Measurements from ENCODE around the gene RB1. TPM values are rescaled to one million over a fixed set of nuclear protein-coding genes. Genes with fewer than 3 reads are reported as not detected.

Gene RB1
- total RNA-seq, 1 experiment from 2014 or later, result 18.8 TPM

DNA sequence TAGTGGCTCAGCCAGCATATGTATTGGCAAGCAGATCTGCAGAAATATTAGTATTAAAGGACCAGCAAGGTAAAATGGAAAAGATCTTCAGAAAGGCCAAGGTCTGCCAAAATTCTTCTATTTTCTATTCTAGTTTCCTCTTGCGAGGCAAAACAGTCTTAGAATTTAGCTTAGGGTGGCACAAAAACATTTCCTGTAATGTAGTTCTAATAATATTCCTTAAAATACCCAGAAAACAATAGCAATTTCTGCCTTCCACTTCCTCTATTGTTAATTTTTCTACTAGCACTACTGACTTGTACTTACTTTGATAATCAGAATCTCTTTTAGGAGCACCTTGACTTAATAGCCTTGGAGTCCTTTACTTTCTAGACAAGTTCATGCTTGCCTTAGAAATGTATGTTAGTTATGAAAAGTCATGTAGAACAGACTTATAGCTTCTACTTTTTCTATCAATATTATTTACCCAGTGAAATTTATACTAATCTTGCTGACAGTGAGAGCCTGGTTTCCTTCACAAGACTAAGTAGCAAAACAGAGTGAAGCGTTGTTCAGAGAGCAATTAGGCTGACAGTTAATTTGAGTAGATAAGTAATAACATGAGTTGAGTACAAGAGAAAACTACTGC is 133.2 kb downstream of the RB1 start:
- H3K9me3 Mint-ChIP-seq, result no peaks in the 10 kb centered on the region
- no peak overlapping the region for H3K27ac Mint-ChIP-seq
- no peaks in the 10 kb centered on the region for H3K27me3 Mint-ChIP-seq (ENCODE audit: low read depth)
- DNase-seq (ENCODE audit: low spot score) (no peak), ATAC-seq (no peak)
- no peaks in the 10 kb centered on the region for H3K36me3 Mint-ChIP-seq
- ChIA-PET CTCF (no interaction called here), POLR2A (no interaction called here)
- no peak overlapping the region for H3K4me3 Mint-ChIP-seq
- peaks cover 3% of the 10 kb centered on the region; the same call in 1 of the 2 replicates for H3K4me1 Mint-ChIP-seq
- TF ChIP-seq ZNF138 (CRISPR knock-in tag; conservative IDR thresholded peaks at IDR 0.05) (no peak), ZNF423 (CRISPR knock-in tag; IDR thresholded peaks at IDR 0.05) (no peak), ZBTB21 (CRISPR knock-in tag; IDR thresholded peaks at IDR 0.05; ENCODE audit: borderline replicate concordance) (no peak), FOXJ3 (CRISPR knock-in tag; IDR thresholded peaks at IDR 0.05; ENCODE audit: borderline replicate concordance) (no peak), EMX1 (CRISPR knock-in tag; IDR thresholded peaks at IDR 0.05) (no peak), OVOL2 (CRISPR knock-in tag; IDR thresholded peaks at IDR 0.05; ENCODE audit: borderline replicate concordance) (no peak), ZBTB43 (CRISPR knock-in tag; IDR thresholded peaks at IDR 0.05) (no peak), KAT7 (CRISPR knock-in tag; IDR thresholded peaks at IDR 0.05; ENCODE audit: borderline replicate concordance) (no peak), RELA (CRISPR knock-in tag; IDR thresholded peaks at IDR 0.05; ENCODE audit: borderline replicate concordance) (no peak), NFE2L1 (CRISPR knock-in tag; IDR thresholded peaks at IDR 0.05) (no peak)
- TF ChIP-seq, protein P1, sequence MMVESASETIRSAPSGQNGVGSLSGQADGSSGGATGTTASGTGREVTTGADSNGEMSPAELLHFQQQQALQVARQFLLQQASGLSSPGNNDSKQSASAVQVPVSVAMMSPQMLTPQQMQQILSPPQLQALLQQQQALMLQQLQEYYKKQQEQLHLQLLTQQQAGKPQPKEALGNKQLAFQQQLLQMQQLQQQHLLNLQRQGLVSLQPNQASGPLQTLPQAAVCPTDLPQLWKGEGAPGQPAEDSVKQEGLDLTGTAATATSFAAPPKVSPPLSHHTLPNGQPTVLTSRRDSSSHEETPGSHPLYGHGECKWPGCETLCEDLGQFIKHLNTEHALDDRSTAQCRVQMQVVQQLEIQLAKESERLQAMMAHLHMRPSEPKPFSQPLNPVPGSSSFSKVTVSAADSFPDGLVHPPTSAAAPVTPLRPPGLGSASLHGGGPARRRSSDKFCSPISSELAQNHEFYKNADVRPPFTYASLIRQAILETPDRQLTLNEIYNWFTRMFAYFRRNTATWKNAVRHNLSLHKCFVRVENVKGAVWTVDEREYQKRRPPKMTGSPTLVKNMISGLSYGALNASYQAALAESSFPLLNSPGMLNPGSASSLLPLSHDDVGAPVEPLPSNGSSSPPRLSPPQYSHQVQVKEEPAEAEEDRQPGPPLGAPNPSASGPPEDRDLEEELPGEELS (CRISPR knock-in tag; IDR thresholded peaks at IDR 0.05), result no peak
- TF ChIP-seq, protein P2, sequence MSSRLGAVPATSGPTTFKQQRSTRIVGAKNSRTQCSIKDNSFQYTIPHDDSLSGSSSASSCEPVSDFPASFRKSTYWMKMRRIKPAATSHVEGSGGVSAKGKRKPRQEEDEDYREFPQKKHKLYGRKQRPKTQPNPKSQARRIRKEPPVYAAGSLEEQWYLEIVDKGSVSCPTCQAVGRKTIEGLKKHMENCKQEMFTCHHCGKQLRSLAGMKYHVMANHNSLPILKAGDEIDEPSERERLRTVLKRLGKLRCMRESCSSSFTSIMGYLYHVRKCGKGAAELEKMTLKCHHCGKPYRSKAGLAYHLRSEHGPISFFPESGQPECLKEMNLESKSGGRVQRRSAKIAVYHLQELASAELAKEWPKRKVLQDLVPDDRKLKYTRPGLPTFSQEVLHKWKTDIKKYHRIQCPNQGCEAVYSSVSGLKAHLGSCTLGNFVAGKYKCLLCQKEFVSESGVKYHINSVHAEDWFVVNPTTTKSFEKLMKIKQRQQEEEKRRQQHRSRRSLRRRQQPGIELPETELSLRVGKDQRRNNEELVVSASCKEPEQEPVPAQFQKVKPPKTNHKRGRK (CRISPR knock-in tag; IDR thresholded peaks at IDR 0.05; ENCODE audit: borderline replicate concordance), result no peak
- TF ChIP-seq, protein P3, sequence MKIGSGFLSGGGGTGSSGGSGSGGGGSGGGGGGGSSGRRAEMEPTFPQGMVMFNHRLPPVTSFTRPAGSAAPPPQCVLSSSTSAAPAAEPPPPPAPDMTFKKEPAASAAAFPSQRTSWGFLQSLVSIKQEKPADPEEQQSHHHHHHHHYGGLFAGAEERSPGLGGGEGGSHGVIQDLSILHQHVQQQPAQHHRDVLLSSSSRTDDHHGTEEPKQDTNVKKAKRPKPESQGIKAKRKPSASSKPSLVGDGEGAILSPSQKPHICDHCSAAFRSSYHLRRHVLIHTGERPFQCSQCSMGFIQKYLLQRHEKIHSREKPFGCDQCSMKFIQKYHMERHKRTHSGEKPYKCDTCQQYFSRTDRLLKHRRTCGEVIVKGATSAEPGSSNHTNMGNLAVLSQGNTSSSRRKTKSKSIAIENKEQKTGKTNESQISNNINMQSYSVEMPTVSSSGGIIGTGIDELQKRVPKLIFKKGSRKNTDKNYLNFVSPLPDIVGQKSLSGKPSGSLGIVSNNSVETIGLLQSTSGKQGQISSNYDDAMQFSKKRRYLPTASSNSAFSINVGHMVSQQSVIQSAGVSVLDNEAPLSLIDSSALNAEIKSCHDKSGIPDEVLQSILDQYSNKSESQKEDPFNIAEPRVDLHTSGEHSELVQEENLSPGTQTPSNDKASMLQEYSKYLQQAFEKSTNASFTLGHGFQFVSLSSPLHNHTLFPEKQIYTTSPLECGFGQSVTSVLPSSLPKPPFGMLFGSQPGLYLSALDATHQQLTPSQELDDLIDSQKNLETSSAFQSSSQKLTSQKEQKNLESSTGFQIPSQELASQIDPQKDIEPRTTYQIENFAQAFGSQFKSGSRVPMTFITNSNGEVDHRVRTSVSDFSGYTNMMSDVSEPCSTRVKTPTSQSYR (CRISPR knock-in tag; IDR thresholded peaks at IDR 0.05), result no peak

GRCh38 chr13:48437371-48437770 is 133.8 kb downstream of the RB1 start:
- H3K4me3 Mint-ChIP-seq, result no peak overlapping the region
- H3K4me1 Mint-ChIP-seq, result peaks cover under 1% of the 10 kb centered on the region; the same call in 1 of the 2 replicates
- DNase-seq (ENCODE audit: low spot score) (no peak), ATAC-seq (no peak)
- ChIA-PET CTCF (no interaction called here), POLR2A (no interaction called here)
- H3K9me3 Mint-ChIP-seq, result no peaks in the 10 kb centered on the region
- no peaks in the 10 kb centered on the region for H3K36me3 Mint-ChIP-seq
- no peak overlapping the region for H3K27ac Mint-ChIP-seq
- no peaks in the 10 kb centered on the region for H3K27me3 Mint-ChIP-seq (ENCODE audit: low read depth)
- TF ChIP-seq IRF2 (CRISPR knock-in tag; IDR thresholded peaks at IDR 0.05; ENCODE audit: borderline replicate concordance, low read depth), result no peak
- no peak for TF ChIP-seq ZBTB43 (CRISPR knock-in tag; IDR thresholded peaks at IDR 0.05)
- no peak for TF ChIP-seq ZNF138 (CRISPR knock-in tag; conservative IDR thresholded peaks at IDR 0.05)
- TF ChIP-seq MXD4 (CRISPR knock-in tag; IDR thresholded peaks at IDR 0.05; ENCODE audit: borderline replicate concordance), result no peak
- TF ChIP-seq NFE2L1 (CRISPR knock-in tag; IDR thresholded peaks at IDR 0.05), result no peak
- no peak for TF ChIP-seq ARID4B (CRISPR knock-in tag; IDR thresholded peaks at IDR 0.05; ENCODE audit: borderline replicate concordance)
- no peak for TF ChIP-seq IRF1 (CRISPR knock-in tag; IDR thresholded peaks at IDR 0.05)
- TF ChIP-seq, protein P4, sequence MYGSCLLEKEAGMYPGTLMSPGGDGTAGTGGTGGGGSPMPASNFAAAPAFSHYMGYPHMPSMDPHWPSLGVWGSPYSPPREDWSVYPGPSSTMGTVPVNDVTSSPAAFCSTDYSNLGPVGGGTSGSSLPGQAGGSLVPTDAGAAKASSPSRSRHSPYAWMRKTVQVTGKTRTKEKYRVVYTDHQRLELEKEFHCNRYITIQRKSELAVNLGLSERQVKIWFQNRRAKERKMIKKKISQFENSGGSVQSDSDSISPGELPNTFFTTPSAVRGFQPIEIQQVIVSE (CRISPR knock-in tag; IDR thresholded peaks at IDR 0.05; ENCODE audit: borderline replicate concordance), result no peak
- TF ChIP-seq ZNF396 (CRISPR knock-in tag; IDR thresholded peaks at IDR 0.05; ENCODE audit: borderline replicate concordance), result no peak
